GM21423 (cell line): Measurements from ENCODE around the gene KCNK13.

Experiments
- ATAC-seq: cut with Tn5 transposase; IDR thresholded peaks from one replicate; pipeline ENCODE4 v1.9.1; 2021; ENCODE audit warnings: mild to moderate bottlenecking, moderate library complexity; ENCODE audit not compliant: unreplicated experiment

KCNK13 gene

GRCh38 chr14:90116444-90116843 is 54.6 kb downstream of the KCNK13 start:
- ATAC-seq = no peak

GRCh38 chr14:90118027-90118426 is 56.2 kb downstream of the KCNK13 start:
- no peak for ATAC-seq

- no peak for ATAC-seq
Observed at GRCh38 chr14:90126260-90126659, 64.5 kb downstream of the KCNK13 start.

- ATAC-seq = no peak
Observed at GRCh38 chr14:90132821-90133570, 71.2 kb downstream of the KCNK13 start.

GRCh38 chr14:90136904-90137303 is 75.1 kb downstream of the KCNK13 start:
- no peak for ATAC-seq

GRCh38 chr14:90137807-90138206 is 76.0 kb downstream of the KCNK13 start:
- ATAC-seq = no peak

- ATAC-seq = no peak
Observed at GRCh38 chr14:90139199-90139598, 77.4 kb downstream of the KCNK13 start.

GRCh38 chr14:90140298-90140955 is 78.6 kb downstream of the KCNK13 start:
- ATAC-seq = no peak

- no peak for ATAC-seq
Observed at GRCh38 chr14:90140956-90141316, 79.1 kb downstream of the KCNK13 start.

- ATAC-seq = no peak
Observed at GRCh38 chr14:90153429-90153828, 91.6 kb downstream of the KCNK13 start.

- ATAC-seq = no peak
Observed at GRCh38 chr14:90154110-90154509, 92.3 kb downstream of the KCNK13 start.

GRCh38 chr14:90159146-90159545 is 97.4 kb downstream of the KCNK13 start:
- no peak for ATAC-seq

- ATAC-seq = no peak
Observed at GRCh38 chr14:90159688-90160087, 97.9 kb downstream of the KCNK13 start.

GRCh38 chr14:90161129-90161528 is 99.3 kb downstream of the KCNK13 start:
- ATAC-seq = no peak

GRCh38 chr14:90168425-90169105 is 106.8 kb downstream of the KCNK13 start:
- ATAC-seq = no peak

- no peak for ATAC-seq
Observed at GRCh38 chr14:90175631-90176030, 113.8 kb downstream of the KCNK13 start.

GRCh38 chr14:90177539-90178189 is 115.9 kb downstream of the KCNK13 start:
- ATAC-seq = no peak

- no peak for ATAC-seq
Observed at GRCh38 chr14:90179357-90179756, 117.6 kb downstream of the KCNK13 start.

- ATAC-seq = no peak
Observed at GRCh38 chr14:90179809-90180779, 118.3 kb downstream of the KCNK13 start.

GRCh38 chr14:90184094-90184493 is 122.3 kb downstream of the KCNK13 start:
- ATAC-seq = no peak
